GM20431 (cell line): ENCODE results near the gene SHB.

Experiments used
- in situ Hi-C: fragments of 300-500 bp; cut with MseI, MboI; formaldehyde crosslinking; loops from one replicate; pipeline ENCODE4 v1.15.0; 2020; ENCODE audit warnings: low sequenced_read_pairs; ENCODE audit not compliant: unreplicated experiment

SHB gene

DNA sequence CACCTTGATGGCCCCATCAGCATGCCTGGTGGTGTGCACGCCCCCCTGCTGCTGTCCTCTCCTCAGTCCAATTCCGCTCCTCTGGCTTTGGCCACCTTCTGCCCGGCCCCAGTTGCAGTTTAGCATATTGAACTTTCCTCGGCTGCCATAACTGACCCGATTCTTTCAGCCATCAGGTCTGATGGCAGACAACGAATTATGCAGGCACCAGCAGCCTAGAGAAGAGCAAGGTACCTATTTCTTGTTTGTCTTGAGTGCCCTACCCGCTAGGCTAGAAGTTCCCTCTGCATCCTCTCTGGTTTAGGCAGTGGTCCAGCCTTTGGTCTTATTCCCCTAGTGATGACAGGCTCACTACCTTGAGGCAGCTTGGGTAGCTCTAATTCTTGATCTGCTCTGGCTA lies 122.1 kb downstream of the SHB start:
- in situ Hi-C loops: no loop called here

GRCh38 chr9:37946041-37946440 lies 123.0 kb downstream of the SHB start:
- in situ Hi-C loops: no loop called here

- in situ Hi-C loops: no loop called here
Observed at GRCh38 chr9:37944671-37945481, 124.2 kb downstream of the SHB start.

DNA sequence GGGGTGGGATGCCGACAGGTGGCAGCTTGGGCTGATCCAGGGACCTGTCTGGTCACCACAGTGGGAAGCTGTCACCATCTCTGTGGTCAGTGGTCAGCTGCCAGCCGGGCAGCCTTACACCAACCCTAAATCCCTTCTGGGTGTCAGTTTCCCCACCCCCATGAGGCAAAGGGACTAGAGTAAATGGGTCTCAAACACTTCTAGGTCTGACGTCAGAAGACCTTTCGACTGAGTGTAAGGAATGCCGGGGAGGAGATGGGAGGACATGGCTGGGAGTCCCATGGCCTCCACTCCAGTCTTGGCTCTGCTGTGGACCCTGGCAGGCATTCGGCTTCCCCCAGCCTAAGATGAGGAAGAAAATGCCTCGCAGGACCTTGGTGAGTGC lies 124.8 kb downstream of the SHB start:
- in situ Hi-C loops: no loop called here

DNA sequence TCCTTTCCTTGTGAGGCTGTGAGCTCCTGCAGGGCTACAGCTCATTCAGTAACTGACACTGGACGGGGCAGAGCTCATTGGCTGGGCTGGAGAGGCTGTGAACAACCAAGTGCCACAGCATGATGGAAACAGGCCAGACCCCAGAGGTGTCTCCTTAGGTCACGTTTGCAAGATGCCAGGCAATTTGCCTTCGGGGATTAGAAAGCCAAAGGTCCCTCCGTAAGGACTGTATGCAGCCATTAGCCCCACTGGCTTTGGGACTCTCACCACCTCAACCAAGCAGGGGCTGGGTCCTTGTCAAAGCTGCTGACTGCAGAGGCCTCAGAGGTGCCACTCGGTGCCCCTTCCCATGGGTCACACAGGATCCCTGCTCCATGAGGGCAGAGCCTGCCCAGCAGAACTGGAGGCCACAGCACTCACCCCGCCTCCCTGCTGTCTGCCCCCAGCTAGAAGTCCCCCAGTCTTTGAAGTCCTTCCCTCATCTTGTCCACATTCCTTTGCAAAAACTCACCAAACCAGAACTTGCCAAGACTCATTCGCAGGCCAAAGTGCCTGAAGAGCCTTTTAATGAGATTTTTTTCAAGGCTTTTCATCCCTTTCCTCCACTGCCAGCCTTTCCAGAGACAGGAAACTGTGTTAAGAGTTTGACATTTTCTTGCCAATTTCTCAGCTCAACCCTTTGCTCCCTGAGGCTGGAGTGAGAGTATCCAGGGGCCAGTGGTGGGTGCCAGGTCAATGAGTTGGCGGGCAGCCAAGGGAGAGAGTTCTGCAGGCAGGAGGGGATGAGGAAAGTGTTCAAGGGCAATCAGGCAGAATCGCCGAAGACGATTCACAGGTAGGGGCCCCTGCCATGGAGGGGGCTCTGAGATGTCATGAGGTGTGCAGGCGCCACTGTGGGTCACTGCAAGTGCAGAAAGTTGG lies 125.4 kb downstream of the SHB start:
- in situ Hi-C loops: no loop called here

GRCh38 chr9:37942621-37943344 lies 126.2 kb downstream of the SHB start:
- in situ Hi-C loops: no loop called here

- in situ Hi-C loops: no loop called here
Observed at GRCh38 chr9:37941253-37941652, 127.8 kb downstream of the SHB start.

DNA sequence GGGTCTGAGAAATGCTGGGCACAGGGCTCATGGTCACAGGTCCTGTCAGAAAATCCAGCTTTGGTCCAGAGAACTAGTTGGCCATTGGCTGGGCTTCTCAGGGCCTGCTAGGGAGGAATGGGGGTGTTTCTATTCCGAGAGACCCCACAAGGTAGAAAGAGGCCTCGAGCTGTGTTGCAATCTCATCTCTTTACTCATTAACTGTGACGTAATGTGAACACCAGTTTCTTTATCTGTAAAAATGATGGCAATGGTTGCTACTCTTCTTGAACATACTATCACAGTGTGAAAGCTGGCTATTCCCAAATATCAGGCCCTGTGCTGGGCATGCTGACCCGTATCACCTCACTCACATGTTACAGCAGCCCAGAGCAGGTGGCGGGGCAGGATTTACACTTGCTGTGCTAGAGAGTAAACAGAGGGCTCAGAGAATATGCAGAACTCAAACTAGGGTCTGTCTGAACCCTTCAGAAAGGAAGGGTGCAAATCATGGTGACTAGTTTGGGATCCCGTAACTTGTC lies 129.4 kb downstream of the SHB start:
- in situ Hi-C loops: no loop called here

DNA sequence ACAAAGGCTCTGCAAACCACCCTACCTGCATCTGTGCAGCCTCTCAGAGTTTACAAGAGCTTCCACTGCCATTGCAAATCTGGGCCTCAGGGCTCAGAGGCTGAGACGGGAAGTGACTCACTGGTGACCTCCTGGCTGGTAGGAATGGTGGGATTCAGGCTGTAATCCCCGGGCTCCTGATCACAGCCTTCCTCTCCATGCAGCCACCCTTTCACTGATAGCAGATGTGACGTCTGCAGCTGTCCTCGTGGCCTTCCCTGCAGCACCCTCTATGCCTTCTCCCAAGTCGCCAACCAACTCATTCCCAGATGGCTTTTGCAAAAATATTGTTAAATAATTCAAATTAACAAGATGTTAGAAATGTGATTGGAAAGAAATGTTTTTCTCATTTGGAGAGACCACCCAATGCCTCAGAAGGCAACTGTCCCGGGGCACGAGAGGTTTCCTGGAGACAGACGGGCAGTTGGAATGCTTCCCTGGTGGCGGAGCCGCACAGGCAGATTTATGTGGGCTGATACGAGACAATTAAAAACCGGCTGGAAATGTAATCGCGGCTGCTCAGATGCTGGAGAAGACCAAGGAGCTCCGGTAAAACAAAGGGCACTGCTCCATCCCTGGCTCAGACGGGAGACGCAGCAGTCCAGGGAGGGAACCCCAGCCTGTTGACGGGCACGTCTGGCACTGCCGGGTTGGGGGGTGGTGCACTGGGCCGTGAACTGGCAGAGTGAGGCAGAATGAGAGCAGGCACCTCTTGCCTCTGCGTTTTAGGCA lies 130.7 kb downstream of the SHB start:
- in situ Hi-C loops: no loop called here

- in situ Hi-C loops: no loop called here
Observed at GRCh38 chr9:37937366-37937765, 131.7 kb downstream of the SHB start.

- in situ Hi-C loops: no loop called here
Observed at GRCh38 chr9:37936965-37937364, 132.1 kb downstream of the SHB start.

DNA sequence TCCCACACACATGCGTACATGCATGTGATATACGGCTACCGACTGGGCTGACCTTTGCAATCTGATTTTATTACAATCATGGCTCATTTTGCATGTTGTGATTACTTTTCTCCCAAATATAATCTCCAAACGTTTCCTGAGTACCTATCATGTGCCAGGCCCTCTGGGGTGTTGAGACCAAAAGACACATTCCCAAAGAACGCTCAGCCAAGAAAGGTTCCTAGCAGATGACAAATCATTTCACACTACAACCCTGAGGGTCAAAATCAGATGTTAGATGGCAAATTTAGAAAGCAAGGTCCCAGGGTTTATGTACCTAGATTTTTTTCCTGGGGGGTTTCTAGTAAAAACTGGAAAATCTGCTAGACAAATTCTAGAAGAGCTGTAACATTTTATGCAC lies 132.7 kb downstream of the SHB start:
- in situ Hi-C loops: no loop called here

DNA sequence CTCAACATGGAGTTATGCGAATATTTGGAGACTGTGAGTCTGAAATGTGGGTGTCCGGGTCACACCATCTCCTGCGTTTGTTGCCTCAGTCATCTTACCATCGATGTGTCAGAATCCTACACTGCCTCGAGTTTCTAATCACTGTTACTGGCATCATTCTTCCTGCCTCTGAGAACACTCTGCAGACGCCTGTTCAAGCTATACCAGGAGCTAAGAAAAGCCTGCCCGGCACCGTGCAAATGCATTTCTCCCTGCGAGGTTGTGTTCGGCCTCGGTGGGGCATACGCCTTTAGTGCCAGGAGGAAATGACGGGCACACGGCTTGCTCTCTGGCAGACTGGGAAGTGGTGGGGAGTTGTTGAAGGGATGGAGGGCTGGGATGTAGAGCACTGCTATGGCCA lies 133.9 kb downstream of the SHB start:
- in situ Hi-C loops: no loop called here

DNA sequence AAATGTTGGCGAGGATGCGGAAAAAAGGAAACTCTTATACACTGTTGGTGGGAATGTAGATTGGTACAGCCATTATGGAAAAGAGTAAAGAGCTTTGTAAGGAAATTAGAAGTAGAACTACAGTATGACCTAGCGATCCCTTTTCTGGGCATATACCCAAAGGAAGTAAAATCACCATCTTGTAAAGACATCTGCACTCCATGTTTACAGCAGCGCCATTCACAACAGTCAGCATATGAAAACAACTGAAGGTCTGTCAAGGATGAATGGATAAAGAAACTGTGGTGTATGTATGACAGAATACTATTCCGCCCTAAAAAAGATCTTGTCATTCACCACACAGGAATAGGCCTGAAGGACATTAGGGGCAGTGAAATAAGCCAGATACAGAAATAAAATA lies 137.4 kb downstream of the SHB start:
- in situ Hi-C loops: no loop called here

DNA sequence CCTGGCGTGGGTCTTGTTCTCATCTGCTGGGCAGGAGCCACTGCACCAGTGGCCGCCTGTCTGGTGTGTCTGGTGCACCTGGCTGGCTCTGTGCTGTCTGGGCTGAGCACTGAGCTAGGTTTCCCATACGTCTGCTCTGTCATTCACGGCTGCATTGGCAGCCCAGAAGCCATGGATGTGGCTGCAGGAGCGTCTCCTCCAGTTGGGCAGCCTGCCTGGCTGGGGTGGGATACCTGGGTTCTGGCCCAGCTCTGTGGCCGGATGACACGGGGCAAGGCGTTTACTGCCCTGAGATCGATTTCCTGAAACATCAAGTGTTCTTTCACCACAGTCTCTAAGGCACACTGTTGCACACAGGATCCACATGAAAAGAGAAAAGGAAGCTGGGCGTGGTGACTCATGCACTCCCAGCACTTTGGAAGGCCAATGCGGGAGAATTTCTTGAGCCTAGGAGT lies 139.6 kb downstream of the SHB start:
- in situ Hi-C loops: loop anchor here (10.0 kb wide), 1 partner anchor 135 kb away; the partner anchor contains the start of gene SHB

- in situ Hi-C loops: loop anchor here (10.0 kb wide), 1 partner anchor 136 kb away; the partner anchor contains the start of gene SHB
Observed at GRCh38 chr9:37928552-37929430, 140.2 kb downstream of the SHB start.

DNA sequence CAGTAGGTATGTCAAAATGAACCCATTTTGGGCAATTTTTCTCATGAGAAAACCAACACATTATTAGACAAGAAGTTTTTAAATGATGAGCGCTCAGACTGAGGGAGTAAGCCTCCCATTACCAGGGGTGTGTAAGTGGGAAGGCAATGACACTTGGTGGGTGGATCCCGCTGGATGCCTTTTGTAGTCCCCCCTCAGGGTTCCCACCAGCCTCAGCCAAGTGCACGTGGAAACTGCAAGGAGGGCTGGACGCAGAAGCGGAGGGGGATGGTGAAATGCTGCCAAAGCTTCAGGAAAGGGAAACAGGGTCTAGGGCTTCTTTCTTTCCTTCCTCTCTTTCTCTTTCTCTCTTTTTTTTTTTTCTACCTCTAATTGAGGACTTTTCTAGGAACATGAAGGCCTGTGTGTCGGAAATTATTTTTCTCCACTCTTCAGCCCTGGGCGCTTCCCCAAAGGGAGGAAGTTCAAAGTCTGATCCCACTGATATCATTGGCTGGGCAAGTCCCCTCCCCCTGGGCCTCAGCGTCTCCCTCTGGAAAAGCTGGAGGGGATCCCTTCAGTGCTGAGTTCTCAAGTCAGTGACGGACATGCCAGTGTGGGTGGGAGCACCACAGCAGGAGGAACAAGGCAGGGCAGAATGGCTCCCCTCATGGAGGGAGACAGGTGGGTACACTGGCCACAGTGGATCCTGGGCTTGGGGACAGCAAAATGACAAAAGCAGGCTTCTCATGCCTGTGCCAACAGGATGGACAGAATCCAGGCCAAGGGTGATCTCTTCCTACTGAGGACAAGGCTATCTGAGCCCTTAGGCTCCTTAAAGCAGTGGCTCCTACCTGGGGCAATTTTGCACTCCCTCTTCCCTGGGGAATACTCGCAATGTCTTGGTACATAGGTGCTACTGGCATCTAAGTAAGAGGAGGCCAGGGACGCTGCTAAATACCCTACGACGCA lies 141.2 kb downstream of the SHB start:
- in situ Hi-C loops: loop anchor here (10.0 kb wide), 1 partner anchor 137 kb away; the partner anchor contains the start of gene SHB
